OCI-LY1 (cell line): ENCODE data around the gene TRAPPC14.
A peak's percentile ranks its signal among the peaks of the same experiment; 100 is the strongest.

Source experiments
- H2AFZ ChIP-seq: fragments of 200-600 bp; sonication (generic), shearing (Covaris generic); 2 replicates; pipeline ENCODE4 v1.6.0; 2014; ENCODE audit warnings: antibody characterized with exemption, mild to moderate bottlenecking, low read length
- H3F3A ChIP-seq: fragments of 200-600 bp; sonication (generic), shearing (Covaris generic); 2 replicates; pipeline ENCODE4 v1.6.0; 2014; ENCODE audit warnings: mild to moderate bottlenecking, antibody characterized with exemption, low read length, moderate library complexity; ENCODE audit not compliant: insufficient read depth
- H3K27ac ChIP-seq: fragments of 200-600 bp; sonication (generic); 2 replicates; pipeline ENCODE4 v1.5.1; 2014; ENCODE audit warnings: low read length, mixed run types, mild to moderate bottlenecking, low read depth; ENCODE audit not compliant: poor library complexity, severe bottlenecking
- H3K27me3 ChIP-seq: fragments of 200-600 bp; sonication (generic); 2 replicates; pipeline ENCODE4 v1.6.0; 2014; ENCODE audit warnings: antibody characterized with exemption, mild to moderate bottlenecking, low read length, moderate library complexity; ENCODE audit not compliant: insufficient read depth
- H3K36me3 ChIP-seq: fragments of 200-600 bp; sonication (generic); 2 replicates; pipeline ENCODE4 v1.6.1; 2014; ENCODE audit warnings: mild to moderate bottlenecking, antibody characterized with exemption, low read length, moderate library complexity, mixed read lengths; ENCODE audit not compliant: insufficient read depth
- H3K4me1 ChIP-seq: fragments of 200-600 bp; sonication (generic); 2 replicates; pipeline ENCODE4 v1.5.1; 2014; ENCODE audit warnings: mild to moderate bottlenecking, low read length, moderate library complexity; ENCODE audit not compliant: insufficient read depth, severe bottlenecking
- H3K4me2 ChIP-seq: fragments of 200-600 bp; sonication (generic), shearing (Covaris generic); 2 replicates; pipeline ENCODE4 v1.6.1; 2014; ENCODE audit warnings: low read length
- H3K4me3 ChIP-seq: fragments of 200-600 bp; sonication (generic); 2 replicates; pipeline ENCODE4 v1.5.1; 2014; ENCODE audit warnings: low read length, low read depth, mild to moderate bottlenecking, mixed read lengths; ENCODE audit not compliant: poor library complexity, severe bottlenecking
- H3K79me2 ChIP-seq: fragments of 200-600 bp; shearing (Covaris generic); 2 replicates; pipeline ENCODE4 v1.6.1; 2016; ENCODE audit warnings: mixed run types, low read length, mixed read lengths; ENCODE audit not compliant: insufficient read depth
- H3K9ac ChIP-seq: fragments of 200-600 bp; sonication (generic), shearing (Covaris generic); 2 replicates; pipeline ENCODE4 v1.6.1; 2014; ENCODE audit warnings: mild to moderate bottlenecking, low read length, mixed read lengths
- H3K9me2 ChIP-seq: fragments of 200-600 bp; sonication (generic), shearing (Covaris generic); 2 replicates; pipeline ENCODE4 v1.6.1; 2014; ENCODE audit warnings: low read depth, mild to moderate bottlenecking, low read length, mixed read lengths
- H3K9me3 ChIP-seq: fragments of 200-600 bp; shearing (Covaris generic); 2 replicates; pipeline ENCODE4 v1.6.1; 2014; ENCODE audit warnings: low read length, mixed read lengths
- H4K20me1 ChIP-seq: fragments of 200-600 bp; sonication (generic), shearing (Covaris generic); 2 replicates; pipeline ENCODE4 v1.6.0; 2016; ENCODE audit warnings: mild to moderate bottlenecking, low read length; ENCODE audit not compliant: insufficient read depth
- EZH2 ChIP-seq: fragments of 200-600 bp; sonication (generic), shearing (Covaris generic); IDR thresholded peaks from 2 replicates; pipeline ENCODE4 v1.8.0; 2017; ENCODE audit warnings: borderline replicate concordance, mixed run types, mild to moderate bottlenecking, antibody characterized with exemption, low read length, moderate library complexity, mixed read lengths
- TF ChIP-seq, protein P1 (sequence below): fragments of 200-600 bp; sonication (generic), shearing (Covaris generic); IDR thresholded peaks from 2 replicates; pipeline ENCODE4 v1.5.1; 2017; ENCODE audit warnings: mild to moderate bottlenecking, antibody characterized with exemption, low read length, moderate library complexity, mixed read lengths

The TRAPPC14 gene, protein sequence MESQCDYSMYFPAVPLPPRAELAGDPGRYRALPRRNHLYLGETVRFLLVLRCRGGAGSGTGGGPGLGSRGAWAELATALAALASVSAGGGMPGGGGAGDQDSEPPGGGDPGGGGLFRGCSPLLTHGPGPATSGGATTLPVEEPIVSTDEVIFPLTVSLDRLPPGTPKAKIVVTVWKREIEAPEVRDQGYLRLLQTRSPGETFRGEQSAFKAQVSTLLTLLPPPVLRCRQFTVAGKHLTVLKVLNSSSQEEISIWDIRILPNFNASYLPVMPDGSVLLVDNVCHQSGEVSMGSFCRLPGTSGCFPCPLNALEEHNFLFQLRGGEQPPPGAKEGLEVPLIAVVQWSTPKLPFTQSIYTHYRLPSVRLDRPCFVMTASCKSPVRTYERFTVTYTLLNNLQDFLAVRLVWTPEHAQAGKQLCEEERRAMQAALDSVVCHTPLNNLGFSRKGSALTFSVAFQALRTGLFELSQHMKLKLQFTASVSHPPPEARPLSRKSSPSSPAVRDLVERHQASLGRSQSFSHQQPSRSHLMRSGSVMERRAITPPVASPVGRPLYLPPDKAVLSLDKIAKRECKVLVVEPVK

DNA sequence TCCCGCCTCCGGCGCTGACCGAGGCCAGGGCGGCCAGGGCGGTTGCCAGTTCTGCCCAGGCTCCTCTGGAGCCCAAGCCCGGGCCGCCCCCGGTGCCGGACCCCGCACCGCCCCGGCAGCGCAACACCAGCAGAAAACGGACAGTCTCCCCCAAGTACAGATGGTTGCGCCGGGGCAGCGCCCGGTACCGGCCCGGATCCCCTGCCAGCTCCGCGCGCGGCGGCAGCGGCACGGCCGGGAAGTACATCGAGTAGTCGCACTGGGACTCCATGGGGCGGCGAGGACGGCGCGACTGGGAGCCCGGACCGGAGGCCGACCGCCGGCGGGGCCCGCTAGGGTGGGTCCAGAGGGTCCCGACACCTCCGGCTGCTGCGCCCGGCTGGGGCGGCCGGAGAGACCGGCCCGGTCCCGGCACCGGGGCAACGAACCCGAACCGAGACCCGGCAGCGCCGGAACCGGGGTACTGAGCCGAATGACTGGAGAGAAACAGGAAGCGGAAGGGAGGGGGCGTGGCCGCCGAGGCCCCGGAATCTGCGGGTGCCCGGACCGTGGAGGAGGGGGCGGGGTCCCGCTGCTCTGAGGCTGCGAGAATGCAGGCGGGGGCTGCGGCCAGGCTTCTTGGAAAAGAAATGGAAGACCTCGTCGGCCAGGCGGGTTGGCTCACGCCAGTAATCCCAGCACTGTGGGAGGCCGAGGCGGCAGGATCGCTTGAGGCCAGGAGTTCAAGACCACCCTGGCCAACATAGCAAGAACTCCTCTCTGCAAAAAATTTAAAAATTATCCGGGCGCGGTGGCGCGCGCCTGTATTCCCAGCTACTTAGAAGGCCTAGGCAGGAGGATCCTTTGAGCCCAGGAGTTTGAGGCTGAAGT, at the start of gene TRAPPC14:
TSS of gene TRAPPC14 (minus strand) at position 495 of the 870 bp plus-strand sequence. CDS start at position 271, 224 bp downstream.
- Histone ChIP-seq H3K79me2 (no peaks in the 10 kb centered on the region), H3K36me3 (peaks cover 37% of the 10 kb centered on the region), H3F3A (no peaks in the 10 kb centered on the region), H3K9ac (peak within 1 kb of the TSS; percentile 86), H3K9me3 (no peaks in the 10 kb centered on the region), H3K4me2 (peak within 1 kb of the TSS; percentile 96), H3K9me2 (no peaks in the 10 kb centered on the region), H3K27ac (peak within 1 kb of the TSS; percentile 65), H3K4me1 (peaks cover 52% of the 10 kb centered on the region), H3K4me3 (peak within 1 kb of the TSS; percentile 83), H4K20me1 (no peaks in the 10 kb centered on the region), H3K27me3 (no peaks in the 10 kb centered on the region), H2AFZ (no peak within 1 kb of the TSS; the same call in 1 of the 2 replicates)
- no peak for TF ChIP-seq EZH2
- TF ChIP-seq, protein P1, sequence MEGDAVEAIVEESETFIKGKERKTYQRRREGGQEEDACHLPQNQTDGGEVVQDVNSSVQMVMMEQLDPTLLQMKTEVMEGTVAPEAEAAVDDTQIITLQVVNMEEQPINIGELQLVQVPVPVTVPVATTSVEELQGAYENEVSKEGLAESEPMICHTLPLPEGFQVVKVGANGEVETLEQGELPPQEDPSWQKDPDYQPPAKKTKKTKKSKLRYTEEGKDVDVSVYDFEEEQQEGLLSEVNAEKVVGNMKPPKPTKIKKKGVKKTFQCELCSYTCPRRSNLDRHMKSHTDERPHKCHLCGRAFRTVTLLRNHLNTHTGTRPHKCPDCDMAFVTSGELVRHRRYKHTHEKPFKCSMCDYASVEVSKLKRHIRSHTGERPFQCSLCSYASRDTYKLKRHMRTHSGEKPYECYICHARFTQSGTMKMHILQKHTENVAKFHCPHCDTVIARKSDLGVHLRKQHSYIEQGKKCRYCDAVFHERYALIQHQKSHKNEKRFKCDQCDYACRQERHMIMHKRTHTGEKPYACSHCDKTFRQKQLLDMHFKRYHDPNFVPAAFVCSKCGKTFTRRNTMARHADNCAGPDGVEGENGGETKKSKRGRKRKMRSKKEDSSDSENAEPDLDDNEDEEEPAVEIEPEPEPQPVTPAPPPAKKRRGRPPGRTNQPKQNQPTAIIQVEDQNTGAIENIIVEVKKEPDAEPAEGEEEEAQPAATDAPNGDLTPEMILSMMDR, result no peak

DNA sequence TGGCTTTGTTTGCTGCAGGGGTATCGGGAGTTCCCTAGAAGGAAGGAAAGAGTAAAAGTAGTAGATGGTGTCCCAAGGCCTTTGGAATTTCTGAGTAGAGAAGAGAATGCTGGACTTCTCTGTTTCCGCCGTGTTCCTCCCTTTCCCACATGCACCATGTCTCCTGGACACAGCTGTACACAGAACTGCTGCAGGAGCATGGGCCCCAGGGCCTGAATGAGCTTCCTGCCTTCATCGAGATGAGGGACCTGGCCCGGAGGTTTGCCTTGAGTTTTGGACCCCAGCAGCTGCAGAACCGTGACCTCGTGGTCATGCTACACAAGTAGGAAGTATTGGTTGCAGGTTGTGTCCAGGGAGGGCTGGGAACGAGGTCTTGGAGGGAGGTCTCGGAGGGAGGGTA, 45.9 kb upstream of the TRAPPC14 start:
- H3K4me2 ChIP-seq, result no peak overlapping the region

DNA sequence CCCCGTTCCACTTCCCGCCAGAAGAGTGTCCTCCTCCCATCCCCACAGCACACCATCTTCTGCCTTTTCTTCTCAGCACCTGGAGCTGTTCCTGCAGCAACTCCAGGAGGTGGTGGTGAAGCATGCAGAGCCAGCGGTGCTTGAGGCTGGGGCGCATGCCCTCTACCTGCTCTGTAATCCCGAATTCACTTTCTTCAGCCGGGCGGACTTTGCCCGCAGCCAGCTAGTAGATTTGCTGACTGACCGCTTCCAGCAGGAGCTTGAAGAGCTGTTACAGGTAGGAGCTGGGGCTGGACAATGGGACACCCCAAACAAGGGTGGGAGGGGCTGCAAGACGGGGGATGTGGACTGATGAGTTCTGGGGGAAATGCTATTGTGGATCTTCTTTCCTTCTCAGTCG, 42.2 kb upstream of the TRAPPC14 start:
- Histone ChIP-seq H3K9me2 (no peaks in the 10 kb centered on the region), H3K79me2 (no peaks in the 10 kb centered on the region), H2AFZ (no peak overlapping the region), H3K36me3 (no peaks in the 10 kb centered on the region; the same call in 1 of the 2 replicates), H3K9me3 (no peaks in the 10 kb centered on the region), H3F3A (no peaks in the 10 kb centered on the region), H3K9ac (no peak overlapping the region), H4K20me1 (no peaks in the 10 kb centered on the region), H3K4me3 (no peak overlapping the region), H3K4me1 (peaks cover 18% of the 10 kb centered on the region), H3K4me2 (no peak overlapping the region), H3K27me3 (peaks cover 4% of the 10 kb centered on the region; the same call in 1 of the 2 replicates), H3K27ac (no peak overlapping the region)
- TF ChIP-seq EZH2, result no peak
- TF ChIP-seq, protein P1, result no peak

More for the DNA sequence above, 45.9 kb upstream of the TRAPPC14 start:
- no peaks in the 10 kb centered on the region; the same call in 1 of the 2 replicates for H3K36me3 ChIP-seq
- no peaks in the 10 kb centered on the region for H4K20me1 ChIP-seq
- H3K4me3 ChIP-seq, result no peak overlapping the region
- no peaks in the 10 kb centered on the region for H3K79me2 ChIP-seq
- no peak for TF ChIP-seq EZH2
- TF ChIP-seq, protein P1, result no peak
- peaks cover 4% of the 10 kb centered on the region; the same call in 1 of the 2 replicates for H3K27me3 ChIP-seq
- H3K27ac ChIP-seq, result no peak overlapping the region
- no peak overlapping the region for H2AFZ ChIP-seq
- H3K4me1 ChIP-seq, result peaks cover 12% of the 10 kb centered on the region
- H3K9me2 ChIP-seq, result no peaks in the 10 kb centered on the region
- H3F3A ChIP-seq, result no peaks in the 10 kb centered on the region
- H3K9ac ChIP-seq, result no peak overlapping the region
- no peaks in the 10 kb centered on the region for H3K9me3 ChIP-seq
